IMR-90 (cell line): ENCODE results near the gene MCTP2. TPM values are rescaled to one million over a fixed set of nuclear protein-coding genes. Genes with fewer than 3 reads are reported as not detected.

Source experiments
- ATAC-seq: fragments of 200-7000 bp; cut with Tn5 transposase; 2 replicates; pipeline ENCODE4 v1.9.1; 2020; ENCODE audit warnings: low read depth, mild to moderate bottlenecking, moderate library complexity
- BruUV-seq: library from RNA; stranded (reverse); fragments of 400-500 nt; replicated peaks from 2 replicates; lab custom pipeline; 2021; lab: Mats Ljungman, UMichigan
- CTCF ChIA-PET: fragments of 300-600 bp; formaldehyde crosslinking; extraction: SDS; loops from one replicate; lab custom pipeline; 2021; ENCODE audit warnings: antibody characterized with exemption; lab: Yijun Ruan, JAX
- POLR2A ChIA-PET: fragments of 300-600 bp; sonication (Branson Sonifier 250); formaldehyde crosslinking; loops from one replicate; lab custom pipeline; 2022; ENCODE audit warnings: antibody characterized with exemption; ENCODE audit not compliant: unreplicated experiment; lab: Charles Lee
- DNase-seq: peaks from one replicate; pipeline ENCODE4 v3.0.0; 2013
- H2AFZ ChIP-seq: replicated peaks from 2 replicates; pipeline ENCODE3; 2013; ENCODE audit warnings: low read length, mild to moderate bottlenecking; ENCODE audit not compliant: poor library complexity
- H2AK5ac ChIP-seq: 2 replicates; pipeline ENCODE4 v1.6.1; 2013; ENCODE audit warnings: low read depth, low read length, inconsistent platforms
- H2AK9ac ChIP-seq: replicated peaks from 2 replicates; pipeline ENCODE3; 2013; ENCODE audit warnings: mild to moderate bottlenecking, low read depth, low read length, moderate library complexity; ENCODE audit not compliant: poor library complexity
- H2BK120ac ChIP-seq: 2 replicates; pipeline ENCODE4 v1.6.1; 2013; ENCODE audit warnings: low read depth, low read length, inconsistent platforms
- H2BK15ac ChIP-seq: 3 replicates; pipeline ENCODE4 v1.6.1; 2013; ENCODE audit warnings: low read depth, low read length, inconsistent platforms
- H2BK20ac ChIP-seq: 2 replicates; pipeline ENCODE4 v1.6.1; 2013; ENCODE audit warnings: low read depth, mild to moderate bottlenecking, inconsistent platforms, low read length, moderate library complexity
- H2BK5ac ChIP-seq: 2 replicates; pipeline ENCODE4 v1.6.1; 2013; ENCODE audit warnings: mild to moderate bottlenecking, low read depth, low read length, inconsistent platforms; ENCODE audit not compliant: poor library complexity, severe bottlenecking
- H3K14ac ChIP-seq: replicated peaks from 2 replicates; pipeline ENCODE4 v1.6.1; 2013; ENCODE audit warnings: low read depth, low read length, inconsistent platforms
- H3K18ac ChIP-seq: 2 replicates; pipeline ENCODE4 v1.6.1; 2013; ENCODE audit warnings: low read depth, low read length, control low read depth
- H3K23ac ChIP-seq: 2 replicates; pipeline ENCODE4 v1.6.1; 2013; ENCODE audit warnings: low read depth, low read length, inconsistent platforms
- H3K27ac ChIP-seq: 2 replicates; pipeline ENCODE4 v1.5.1; 2013; ENCODE audit warnings: mild to moderate bottlenecking, control low read depth, low read length; ENCODE audit not compliant: insufficient read depth
- H3K27me3 ChIP-seq: 2 replicates; pipeline ENCODE4 v1.6.1; 2013; ENCODE audit warnings: low read length; ENCODE audit not compliant: control insufficient read depth, insufficient read depth
- H3K36me3 ChIP-seq: 2 replicates; pipeline ENCODE4 v1.6.1; 2013; ENCODE audit warnings: low read length, mixed read lengths; ENCODE audit not compliant: control insufficient read depth, insufficient read depth
- H3K4ac ChIP-seq: 2 replicates; pipeline ENCODE4 v1.6.1; 2013; ENCODE audit warnings: low read depth, low read length, inconsistent platforms
- H3K4me1 ChIP-seq: 2 replicates; pipeline ENCODE4 v1.6.1; 2013; ENCODE audit warnings: low read length, mixed read lengths; ENCODE audit not compliant: control insufficient read depth, insufficient read depth
- H3K4me2 ChIP-seq: 2 replicates; pipeline ENCODE4 v1.6.1; 2013; ENCODE audit warnings: low read depth, mild to moderate bottlenecking, control low read depth, low read length, moderate library complexity
- H3K4me3 ChIP-seq: 2 replicates; pipeline ENCODE4 v1.5.1; 2013; ENCODE audit warnings: low read depth, mild to moderate bottlenecking, control low read depth, low read length, moderate library complexity; ENCODE audit not compliant: insufficient read depth
- H3K56ac ChIP-seq: 2 replicates; pipeline ENCODE4 v1.6.1; 2013; ENCODE audit warnings: low read length, inconsistent platforms; ENCODE audit not compliant: insufficient read depth; ENCODE audit errors: extremely low read depth
- H3K79me1 ChIP-seq, 2 experiments: 2 replicates each; pipeline ENCODE4 v1.6.1; 2013; ENCODE audit warnings: low read length in 2 of 2, inconsistent platforms in 1 of 2, low read depth in 1 of 2
- H3K9ac ChIP-seq: 2 replicates; pipeline ENCODE4 v1.6.1; 2013; ENCODE audit warnings: low read depth, low read length, control low read depth
- H3K9me1 ChIP-seq: 2 replicates; pipeline ENCODE4 v1.6.1; 2013; ENCODE audit warnings: low read length, inconsistent platforms; ENCODE audit not compliant: insufficient read depth
- H3K9me3 ChIP-seq: 2 replicates; pipeline ENCODE4 v1.6.1; 2013; ENCODE audit warnings: low read length; ENCODE audit not compliant: control insufficient read depth, insufficient read depth
- H4K20me1 ChIP-seq: 2 replicates; pipeline ENCODE4 v1.6.1; 2013; ENCODE audit warnings: low read length, inconsistent platforms; ENCODE audit not compliant: insufficient read depth
- H4K5ac ChIP-seq: 2 replicates; pipeline ENCODE4 v1.6.1; 2013; ENCODE audit warnings: mild to moderate bottlenecking, low read depth, low read length, control low read depth
- H4K8ac ChIP-seq, 2 experiments: 2 replicates each; pipeline ENCODE4 v1.6.1; 2013; ENCODE audit warnings: low read depth in 2 of 2, low read length in 2 of 2, control low read depth in 1 of 2, inconsistent platforms in 1 of 2
- H4K91ac ChIP-seq: 2 replicates; pipeline ENCODE4 v1.6.1; 2013; ENCODE audit warnings: low read depth, low read length, inconsistent platforms; ENCODE audit not compliant: insufficient read depth
- BHLHE40 ChIP-seq: fragments of 150-350 bp; IDR thresholded peaks from 2 replicates; pipeline ENCODE4 v1.6.1; 2016; ENCODE audit warnings: mild to moderate bottlenecking, low read depth, low read length
- CEBPB ChIP-seq: IDR thresholded peaks from 2 replicates; pipeline ENCODE4 v1.6.1; 2012; ENCODE audit warnings: low read depth, low read length, improper control_type of control experiment
- CHD1 ChIP-seq: IDR thresholded peaks from 2 replicates; pipeline ENCODE4 v1.6.1; 2012; ENCODE audit warnings: low read depth, low read length, improper control_type of control experiment
- FOS ChIP-seq: fragments of 150-350 bp; IDR thresholded peaks from 2 replicates; pipeline ENCODE4 v1.6.1; 2016; ENCODE audit warnings: low read depth, low read length
- MAFK ChIP-seq: IDR thresholded peaks from 2 replicates; pipeline ENCODE4 v1.6.1; 2012; ENCODE audit warnings: low read depth, low read length, improper control_type of control experiment
- MAZ ChIP-seq: IDR thresholded peaks from 2 replicates; pipeline ENCODE4 v1.6.1; 2012; ENCODE audit warnings: low read depth, mild to moderate bottlenecking, low read length, improper control_type of control experiment, moderate library complexity, borderline replicate concordance
- MXI1 ChIP-seq: IDR thresholded peaks from 2 replicates; pipeline ENCODE4 v1.6.1; 2012; ENCODE audit warnings: low read depth, mild to moderate bottlenecking, low read length, moderate library complexity, borderline replicate concordance
- NFE2L2 ChIP-seq: fragments of 150-350 bp; IDR thresholded peaks from 2 replicates; pipeline ENCODE4 v1.6.1; 2016; ENCODE audit warnings: low read depth, mild to moderate bottlenecking, low read length
- POLR2A ChIP-seq: IDR thresholded peaks from 2 replicates; pipeline ENCODE4 v1.6.1; 2012; ENCODE audit warnings: mild to moderate bottlenecking, low read depth, low read length
- RAD21 ChIP-seq: IDR thresholded peaks from 2 replicates; pipeline ENCODE4 v1.6.1; 2012; ENCODE audit warnings: low read length, improper control_type of control experiment
- RCOR1 ChIP-seq: IDR thresholded peaks from 2 replicates; pipeline ENCODE4 v1.6.1; 2012; ENCODE audit warnings: mild to moderate bottlenecking, low read length, improper control_type of control experiment; ENCODE audit not compliant: insufficient replicate concordance
- RFX5 ChIP-seq: IDR thresholded peaks from 2 replicates; pipeline ENCODE4 v1.8.0; 2012; ENCODE audit warnings: low read depth, mild to moderate bottlenecking, low read length, moderate library complexity
- SMC3 ChIP-seq: fragments of 150-350 bp; IDR thresholded peaks from 2 replicates; pipeline ENCODE4 v1.6.1; 2016; ENCODE audit warnings: low read depth, mild to moderate bottlenecking, antibody characterized with exemption, low read length, moderate library complexity
- WGBS, 2 experiments: methylation state at CpG; one replicate each; pipeline versions ENCODE4 v1.1.5 to v1.1.7; 2013; ENCODE audit warnings: missing lambda C conversion rate in 2 of 2; ENCODE audit not compliant: insufficient read length in 1 of 2; ENCODE audit errors: extremely low coverage in 2 of 2; 5-methylcytosine and 5-hydroxymethylcytosine counted together
- dilution Hi-C: fragments of 300-500 bp; cut with HindIII; formaldehyde crosslinking; loops from one replicate; pipeline ENCODE4 v1.14.3; 2018; ENCODE audit warnings: low sequenced_read_pairs; ENCODE audit not compliant: unreplicated experiment
- in situ Hi-C: fragments of 300-500 bp; cut with MboI; formaldehyde crosslinking; loops from 3 replicates; pipeline ENCODE4 v1.14.3; 2019; ENCODE audit warnings: low sequenced_read_pairs, inconsistent platforms, mixed read lengths
- intact Hi-C: fragments of 100-400 bp; cut with micrococcal nuclease; formaldehyde crosslinking; loops from 2 replicates; pipeline ENCODE4 v1.10.0; 2022
- polyA plus RNA-seq, 3 experiments: library from polyadenylated mRNA; depleted of rRNA; stranded (reverse); fragments of >200 nt; gene quantifications; 2 replicates each; pipeline ENCODE4 v1.2.3, GENCODE V29; 2012; ENCODE audit warnings: low replicate concordance in 1 of 3
- total RNA-seq: library from RNA; depleted of rRNA; stranded (reverse); fragments of >200 nt; gene quantifications from 2 replicates; pipeline ENCODE4 v1.2.3, GENCODE V29; 2012
- TF ChIP-seq, protein P1 (sequence below): fragments of 150-350 bp; IDR thresholded peaks from 2 replicates; pipeline ENCODE4 v1.6.1; 2017; ENCODE audit warnings: mild to moderate bottlenecking, antibody characterized with exemption, low read length, low read depth
- TF ChIP-seq, protein P2 (sequence below): fragments of 150-350 bp; IDR thresholded peaks from 2 replicates; pipeline ENCODE4 v1.6.1; 2016; ENCODE audit warnings: low read depth, mild to moderate bottlenecking, low read length, moderate library complexity, borderline replicate concordance
- TF ChIP-seq, protein P3 (sequence below): conservative IDR thresholded peaks from 2 replicates; pipeline ENCODE4 v1.5.1; 2012; ENCODE audit warnings: mild to moderate bottlenecking, low read depth, low read length, improper control_type of control experiment

Gene MCTP2
- total and polyA plus RNA-seq, 2 of the 4 experiments (the other 2 are of a cell fraction): 5.1 to 9.9 TPM

DNA sequence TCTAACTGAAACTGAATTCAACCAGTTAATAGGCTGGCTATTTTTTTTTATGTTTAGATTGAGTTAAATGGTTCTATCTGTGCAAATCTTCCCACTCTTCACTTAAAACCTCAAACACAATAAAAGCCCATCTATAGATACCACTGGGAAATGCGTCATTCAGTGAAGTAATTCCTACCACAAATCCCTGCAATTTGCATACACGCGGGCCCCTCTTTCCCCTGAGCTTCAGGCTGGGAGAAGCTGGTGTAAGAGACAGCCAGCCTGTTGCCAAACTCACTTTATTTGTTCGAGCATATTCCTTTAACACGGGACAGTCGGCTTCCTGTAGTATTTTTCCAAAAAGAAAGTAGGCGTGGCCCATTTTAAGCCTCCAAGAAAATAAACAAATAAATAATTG, 26.0 kb upstream of the MCTP2 start:
- CTCF ChIA-PET: no interaction called here
- no peak overlapping the region for H3K23ac ChIP-seq
- H2BK20ac ChIP-seq: peak overlapping the region; percentile 80
- H4K5ac ChIP-seq: no peak overlapping the region
- H2BK120ac ChIP-seq: peak overlapping the region; percentile 81; the same call in 1 of the 2 replicates
- DNase-seq (peak; percentile 18), ATAC-seq (no peak)
- H4K20me1 ChIP-seq: no peaks in the 10 kb centered on the region
- no peak overlapping the region for H2BK15ac ChIP-seq
- POLR2A ChIA-PET: no interaction called here
- intact Hi-C loops (no loop called here), in situ Hi-C loops (no loop called here), dilution Hi-C loops (no loop called here)
- H3K27me3 ChIP-seq: no peaks in the 10 kb centered on the region
- H3K9me1 ChIP-seq: no peaks in the 10 kb centered on the region
- no peaks in the 10 kb centered on the region for H3K36me3 ChIP-seq
- H2AFZ ChIP-seq: no peak overlapping the region
- H4K91ac ChIP-seq: peak overlapping the region; percentile 22; the same call in 1 of the 2 replicates
- peak overlapping the region; percentile 61; the same call in 1 of the 2 replicates for H3K4ac ChIP-seq
- H2BK5ac ChIP-seq: peak overlapping the region; percentile 26
- H3K4me2 ChIP-seq: no peak overlapping the region
- TF ChIP-seq, protein P1, sequence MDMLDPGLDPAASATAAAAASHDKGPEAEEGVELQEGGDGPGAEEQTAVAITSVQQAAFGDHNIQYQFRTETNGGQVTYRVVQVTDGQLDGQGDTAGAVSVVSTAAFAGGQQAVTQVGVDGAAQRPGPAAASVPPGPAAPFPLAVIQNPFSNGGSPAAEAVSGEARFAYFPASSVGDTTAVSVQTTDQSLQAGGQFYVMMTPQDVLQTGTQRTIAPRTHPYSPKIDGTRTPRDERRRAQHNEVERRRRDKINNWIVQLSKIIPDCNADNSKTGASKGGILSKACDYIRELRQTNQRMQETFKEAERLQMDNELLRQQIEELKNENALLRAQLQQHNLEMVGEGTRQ: no peak
- TF ChIP-seq, protein P2, sequence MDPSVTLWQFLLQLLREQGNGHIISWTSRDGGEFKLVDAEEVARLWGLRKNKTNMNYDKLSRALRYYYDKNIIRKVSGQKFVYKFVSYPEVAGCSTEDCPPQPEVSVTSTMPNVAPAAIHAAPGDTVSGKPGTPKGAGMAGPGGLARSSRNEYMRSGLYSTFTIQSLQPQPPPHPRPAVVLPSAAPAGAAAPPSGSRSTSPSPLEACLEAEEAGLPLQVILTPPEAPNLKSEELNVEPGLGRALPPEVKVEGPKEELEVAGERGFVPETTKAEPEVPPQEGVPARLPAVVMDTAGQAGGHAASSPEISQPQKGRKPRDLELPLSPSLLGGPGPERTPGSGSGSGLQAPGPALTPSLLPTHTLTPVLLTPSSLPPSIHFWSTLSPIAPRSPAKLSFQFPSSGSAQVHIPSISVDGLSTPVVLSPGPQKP: no peak
- TF ChIP-seq, protein P3, sequence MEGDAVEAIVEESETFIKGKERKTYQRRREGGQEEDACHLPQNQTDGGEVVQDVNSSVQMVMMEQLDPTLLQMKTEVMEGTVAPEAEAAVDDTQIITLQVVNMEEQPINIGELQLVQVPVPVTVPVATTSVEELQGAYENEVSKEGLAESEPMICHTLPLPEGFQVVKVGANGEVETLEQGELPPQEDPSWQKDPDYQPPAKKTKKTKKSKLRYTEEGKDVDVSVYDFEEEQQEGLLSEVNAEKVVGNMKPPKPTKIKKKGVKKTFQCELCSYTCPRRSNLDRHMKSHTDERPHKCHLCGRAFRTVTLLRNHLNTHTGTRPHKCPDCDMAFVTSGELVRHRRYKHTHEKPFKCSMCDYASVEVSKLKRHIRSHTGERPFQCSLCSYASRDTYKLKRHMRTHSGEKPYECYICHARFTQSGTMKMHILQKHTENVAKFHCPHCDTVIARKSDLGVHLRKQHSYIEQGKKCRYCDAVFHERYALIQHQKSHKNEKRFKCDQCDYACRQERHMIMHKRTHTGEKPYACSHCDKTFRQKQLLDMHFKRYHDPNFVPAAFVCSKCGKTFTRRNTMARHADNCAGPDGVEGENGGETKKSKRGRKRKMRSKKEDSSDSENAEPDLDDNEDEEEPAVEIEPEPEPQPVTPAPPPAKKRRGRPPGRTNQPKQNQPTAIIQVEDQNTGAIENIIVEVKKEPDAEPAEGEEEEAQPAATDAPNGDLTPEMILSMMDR: no peak
- TF ChIP-seq RCOR1 (no peak), RAD21 (no peak), POLR2A (no peak), BHLHE40 (no peak), CHD1 (no peak), FOS (no peak), RFX5 (no peak), MAFK (no peak), NFE2L2 (no peak), SMC3 (no peak), CEBPB (no peak), MAZ (no peak), MXI1 (no peak)
- H3K9me3 ChIP-seq: no peaks in the 10 kb centered on the region
- H2AK5ac ChIP-seq: peak overlapping the region; percentile 59; the same call in 1 of the 2 replicates
- no CpG with 5 or more reads among the region's 7 CpGs for WGBS, 2 experiments
- H3K9ac ChIP-seq: no peak overlapping the region
- H3K56ac ChIP-seq: no peak overlapping the region
- 0 out of 2 replicates have a peak overlapping the region, but pooled peaks have one; percentile 51 for H3K14ac ChIP-seq
- no peaks in the 10 kb centered on the region for H3K79me1 ChIP-seq
- no TSS peak for BruUV-seq
- H3K4me1 ChIP-seq: peaks cover 4% of the 10 kb centered on the region; the same call in 1 of the 2 replicates
- no peak overlapping the region for H3K4me3 ChIP-seq
- H4K8ac ChIP-seq: no peak overlapping the region; a peak in 1 of 4 replicates
- no peak overlapping the region for H3K18ac ChIP-seq
- no peak overlapping the region for H3K27ac ChIP-seq
- H2AK9ac ChIP-seq: no peak overlapping the region
